Epithelial cell of esophagus (primary cell): ENCODE measurements around the gene BPI.
"Not testable (repeated sequence)": the region's sequence is repeated elsewhere in the genome, so short reads cannot be mapped to it uniquely, and the experiment has no call there.

Source experiments
- DNase-seq: peaks from one replicate; pipeline ENCODE4 v3.0.0; 2010; ENCODE audit warnings: low read depth
- H3K4me3 ChIP-seq: 2 replicates; pipeline ENCODE4 v1.5.1; 2011; ENCODE audit warnings: mild to moderate bottlenecking, low read length, control low read depth
- CTCF ChIP-seq: IDR thresholded peaks from 2 replicates; pipeline ENCODE4 v1.5.1; 2011; ENCODE audit warnings: low read depth, mild to moderate bottlenecking, low read length, control low read depth, inconsistent platforms; ENCODE audit not compliant: insufficient read depth; ENCODE audit errors: missing control alignments

BPI gene

GRCh38 chr20:38303908-38304379, at the start of gene BPI:
TSS of gene BPI (plus strand) at chr20:38304156. CDS start at chr20:38304224, 68 bp downstream.
- DNase-seq: no peak
- TF ChIP-seq CTCF: no peak
- no peak within 1 kb of the TSS for H3K4me3 ChIP-seq

GRCh38 chr20:38254621-38255020, 49.3 kb upstream of the BPI start:
- not testable (repeated sequence) for DNase-seq, H3K4me3 ChIP-seq

GRCh38 chr20:38255393-38255792, 48.6 kb upstream of the BPI start:
- TF ChIP-seq CTCF: no peak
- DNase-seq: no peak
- no peak overlapping the region for H3K4me3 ChIP-seq

GRCh38 chr20:38256021-38256420, 47.9 kb upstream of the BPI start:
- no peak overlapping the region for H3K4me3 ChIP-seq
- no peak for TF ChIP-seq CTCF
- DNase-seq: no peak

- TF ChIP-seq CTCF: no peak
- DNase-seq: no peak
- no peak overlapping the region for H3K4me3 ChIP-seq
These were observed 47.0 kb upstream of the BPI start for GRCh38 chr20:38256966-38257365.

- DNase-seq: no peak
- no peak for TF ChIP-seq CTCF
- H3K4me3 ChIP-seq: no peak overlapping the region
These were observed 45.3 kb upstream of the BPI start for GRCh38 chr20:38258545-38259215.

GRCh38 chr20:38260025-38260377, 44.0 kb upstream of the BPI start:
- no peak for TF ChIP-seq CTCF
- no peak for DNase-seq
- no peak overlapping the region for H3K4me3 ChIP-seq
